GM10266 (cell line): Measurements from ENCODE around the gene SMAD5.

ENCODE experiments used
- DNase-seq: peaks from one replicate; pipeline ENCODE4 v3.0.0; 2012; ENCODE audit errors: extremely low spot score
- TF ChIP-seq, protein P1 (sequence below): IDR thresholded peaks from 2 replicates; pipeline ENCODE4 v1.5.1; 2012; ENCODE audit warnings: mild to moderate bottlenecking, low read depth; ENCODE audit not compliant: control insufficient read depth, insufficient read depth; ENCODE audit errors: missing control alignments

Gene SMAD5

DNA sequence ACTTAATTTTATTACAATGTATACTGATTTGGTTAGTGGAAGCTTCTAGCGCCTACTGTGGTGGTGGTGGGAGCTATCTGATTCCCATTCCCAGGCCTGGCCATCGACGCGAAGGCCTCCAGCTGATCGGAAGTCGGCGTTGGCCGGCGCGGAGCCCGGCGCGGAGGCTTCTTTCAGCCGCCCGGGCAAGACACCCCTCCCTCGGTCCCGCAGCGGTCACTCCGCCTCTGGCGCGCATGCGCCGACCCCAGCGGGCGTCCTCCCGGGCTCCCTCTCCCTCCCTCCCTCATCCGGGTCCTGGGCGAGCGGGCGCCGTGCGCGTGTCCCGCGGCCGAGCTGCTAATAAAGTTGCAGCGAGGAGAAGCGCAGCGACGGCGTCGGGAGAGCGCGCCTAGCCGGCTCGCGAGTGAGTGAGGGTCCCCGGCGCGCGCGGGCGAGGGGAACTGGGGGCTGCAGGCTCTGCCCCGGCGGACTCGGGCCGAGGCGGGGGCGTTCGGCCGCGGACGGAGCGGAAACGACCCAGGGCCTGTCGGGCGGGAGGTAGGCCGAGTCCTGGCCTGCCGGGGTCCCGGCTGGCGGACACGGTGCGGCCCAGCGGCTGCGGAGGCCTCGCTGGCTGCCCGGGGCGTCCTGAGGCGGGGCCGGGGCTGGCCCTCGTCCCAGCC, at the start of gene SMAD5:
SMAD5 (plus strand) TSS at position 289 of the 665 bp plus-strand sequence. CDS start 20,916 bp downstream, outside the sequence.
- TF ChIP-seq, protein P1, sequence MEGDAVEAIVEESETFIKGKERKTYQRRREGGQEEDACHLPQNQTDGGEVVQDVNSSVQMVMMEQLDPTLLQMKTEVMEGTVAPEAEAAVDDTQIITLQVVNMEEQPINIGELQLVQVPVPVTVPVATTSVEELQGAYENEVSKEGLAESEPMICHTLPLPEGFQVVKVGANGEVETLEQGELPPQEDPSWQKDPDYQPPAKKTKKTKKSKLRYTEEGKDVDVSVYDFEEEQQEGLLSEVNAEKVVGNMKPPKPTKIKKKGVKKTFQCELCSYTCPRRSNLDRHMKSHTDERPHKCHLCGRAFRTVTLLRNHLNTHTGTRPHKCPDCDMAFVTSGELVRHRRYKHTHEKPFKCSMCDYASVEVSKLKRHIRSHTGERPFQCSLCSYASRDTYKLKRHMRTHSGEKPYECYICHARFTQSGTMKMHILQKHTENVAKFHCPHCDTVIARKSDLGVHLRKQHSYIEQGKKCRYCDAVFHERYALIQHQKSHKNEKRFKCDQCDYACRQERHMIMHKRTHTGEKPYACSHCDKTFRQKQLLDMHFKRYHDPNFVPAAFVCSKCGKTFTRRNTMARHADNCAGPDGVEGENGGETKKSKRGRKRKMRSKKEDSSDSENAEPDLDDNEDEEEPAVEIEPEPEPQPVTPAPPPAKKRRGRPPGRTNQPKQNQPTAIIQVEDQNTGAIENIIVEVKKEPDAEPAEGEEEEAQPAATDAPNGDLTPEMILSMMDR, result no peak
- DNase-seq, result peak; percentile 98

DNA sequence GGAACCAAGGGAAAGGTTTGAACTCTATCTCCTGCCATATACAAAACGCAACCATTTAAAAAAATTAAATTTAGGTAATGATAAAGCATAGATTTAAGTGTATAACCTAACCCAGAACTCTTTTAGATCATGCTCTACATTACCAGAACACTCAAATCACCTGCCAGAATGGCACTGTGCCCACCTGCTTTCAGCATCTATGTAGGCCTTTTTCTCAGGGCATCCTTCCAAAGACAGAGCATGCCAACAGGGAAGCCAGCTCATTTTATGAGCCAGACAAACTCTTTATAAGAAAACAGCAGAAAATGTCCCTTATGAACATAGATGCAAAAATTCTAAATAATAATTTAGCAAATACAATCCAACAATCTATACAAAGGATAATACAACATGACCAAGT, 47.9 kb upstream of the SMAD5 start:
- no peak for DNase-seq

DNA sequence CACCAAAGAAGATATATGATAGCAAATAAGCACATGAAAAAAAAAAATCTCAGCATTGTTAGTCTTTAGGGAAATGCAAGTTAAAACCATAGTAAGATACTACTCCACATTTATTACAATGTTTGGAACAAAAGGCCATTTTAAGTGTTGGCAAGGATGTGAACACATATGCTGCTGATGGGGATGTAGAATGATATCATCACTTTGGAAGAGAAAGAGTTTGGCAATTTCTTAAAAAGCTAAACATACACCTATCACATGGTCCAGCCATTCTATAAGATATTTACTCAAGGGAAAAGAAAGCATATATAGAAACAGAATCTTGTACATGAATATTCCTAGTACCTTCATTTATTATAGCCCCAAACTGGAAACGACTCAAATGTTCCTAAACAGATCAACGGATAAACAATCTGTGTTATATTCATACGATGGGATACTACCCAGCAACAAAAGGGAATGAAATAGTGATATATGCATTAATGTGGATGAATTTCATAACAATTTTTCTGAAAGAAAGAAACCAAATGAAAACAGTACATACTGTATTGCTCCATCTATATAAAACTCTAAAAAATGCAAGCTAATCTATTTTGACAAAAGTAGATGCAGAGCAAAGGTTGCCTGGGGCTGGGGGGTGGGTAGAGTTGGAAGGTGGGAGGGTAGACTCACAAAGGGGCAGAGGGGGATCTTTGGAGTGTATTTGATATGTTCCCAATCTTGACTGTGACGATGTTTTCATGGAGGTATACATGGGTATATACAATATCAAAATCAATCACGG, 45.7 kb upstream of the SMAD5 start:
- DNase-seq, result no peak
- TF ChIP-seq, protein P1, result no peak

More for the DNA sequence above, 47.9 kb upstream of the SMAD5 start:
- TF ChIP-seq, protein P1, result no peak

DNA sequence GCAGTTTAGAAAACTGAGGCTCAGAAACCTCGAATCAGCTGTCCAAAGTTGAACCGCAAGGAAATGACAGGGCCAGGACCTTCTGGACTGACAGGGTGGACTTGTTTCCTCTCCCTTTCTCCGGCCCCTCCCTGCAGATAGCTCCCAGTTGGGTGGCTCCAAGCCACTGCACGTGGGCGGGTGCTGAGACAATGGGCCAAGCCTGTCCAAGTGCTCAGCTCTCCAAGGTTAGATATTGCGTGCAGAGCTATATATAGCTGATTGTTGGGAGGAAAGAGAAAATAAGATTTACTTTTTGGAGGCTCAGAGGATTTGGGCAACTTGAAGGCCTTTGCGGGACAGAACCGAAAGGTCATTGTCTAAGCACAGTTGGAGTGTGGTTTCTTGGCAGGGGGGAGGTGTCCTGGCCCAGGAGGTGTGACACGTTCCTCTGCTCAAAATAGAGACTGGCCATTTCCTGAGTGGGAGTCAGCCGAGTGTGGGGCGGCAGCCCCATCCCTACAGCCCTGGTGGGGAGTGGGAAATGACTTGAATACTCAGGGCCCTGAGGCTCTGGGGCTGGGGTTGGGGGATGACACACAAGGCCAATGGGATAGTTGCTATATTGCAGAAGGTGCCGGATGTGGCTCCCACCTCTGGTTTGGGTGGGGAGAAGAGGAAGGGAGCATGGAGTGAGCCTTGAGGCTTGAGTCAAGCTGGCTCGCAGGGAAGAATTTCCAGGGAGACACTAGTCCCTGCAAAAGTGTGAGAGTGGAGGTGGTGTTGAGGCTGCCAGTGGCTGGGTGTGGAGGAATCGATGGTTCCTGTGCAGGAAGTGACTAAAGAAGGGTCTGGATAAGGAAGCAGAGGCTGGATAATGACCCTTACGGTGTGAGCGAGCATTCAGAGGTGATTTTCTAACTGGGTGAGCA, 44.4 kb upstream of the SMAD5 start:
- TF ChIP-seq, protein P1, result no peak
- DNase-seq, result no peak

DNA sequence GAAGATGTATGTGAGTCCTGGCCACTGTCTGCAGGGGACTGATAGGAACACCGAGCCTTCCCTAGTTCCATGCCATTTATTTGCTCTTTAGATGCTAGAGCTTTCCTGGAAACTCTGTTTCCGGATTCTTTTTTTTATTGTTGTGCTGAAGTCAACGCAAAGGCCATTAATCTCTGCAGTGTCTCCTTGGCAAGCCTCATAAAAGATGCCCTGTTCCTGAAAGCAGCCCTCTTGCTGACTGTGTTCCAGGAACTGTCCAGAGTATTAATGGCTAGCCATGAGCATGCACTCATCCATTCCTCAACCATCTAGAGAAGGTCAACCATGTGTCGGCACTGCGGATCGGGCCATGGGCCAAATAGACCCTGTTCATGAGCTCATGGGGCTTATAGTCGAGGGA, 42.9 kb upstream of the SMAD5 start:
- TF ChIP-seq, protein P1, result no peak
- no peak for DNase-seq

DNA sequence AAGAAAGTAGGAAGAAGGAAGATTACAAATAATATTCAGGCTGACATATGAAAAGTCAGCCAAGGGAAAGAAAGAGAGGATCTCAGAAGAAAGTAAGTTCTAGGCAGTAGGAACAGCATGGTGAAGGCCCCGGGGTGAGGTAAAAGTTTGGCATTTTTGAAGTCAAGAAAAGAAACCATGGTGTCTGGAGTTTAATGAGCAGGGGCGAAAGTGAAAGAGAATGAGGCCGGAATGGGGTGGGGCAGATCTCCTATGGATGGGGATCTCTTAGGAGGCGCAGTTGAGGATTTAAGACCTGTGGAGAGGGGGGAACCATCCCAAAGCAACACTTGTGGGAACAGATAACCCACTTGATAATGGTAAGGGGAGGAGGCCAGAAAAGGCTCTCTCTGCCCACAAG, 42.3 kb upstream of the SMAD5 start:
- TF ChIP-seq, protein P1, result no peak
- DNase-seq, result no peak
